H9 (cell line): ENCODE measurements around the gene TMEFF2. TPM values are rescaled to one million over a fixed set of nuclear protein-coding genes. Genes with fewer than 3 reads are reported as not detected.

Experiments
- DNase-seq: peaks from one replicate; pipeline ENCODE4 v3.0.0-alpha.2; 2017
- H2AFZ ChIP-seq: one replicate; pipeline ENCODE4 v1.6.1; 2013; ENCODE audit warnings: mild to moderate bottlenecking, low read length, control low read depth, moderate library complexity
- H2AK5ac ChIP-seq: 2 replicates; pipeline ENCODE4 v1.6.1; 2013; ENCODE audit warnings: low read length, control low read depth, mixed read lengths; ENCODE audit not compliant: insufficient read length
- H2BK120ac ChIP-seq: one replicate; pipeline ENCODE4 v1.6.1; 2013; ENCODE audit warnings: low read depth, mild to moderate bottlenecking, low read length, control low read depth, inconsistent platforms; ENCODE audit not compliant: poor library complexity, severe bottlenecking
- H2BK12ac ChIP-seq: 2 replicates; pipeline ENCODE4 v1.6.1; 2013; ENCODE audit warnings: low read length, control low read depth, mixed read lengths, low read depth; ENCODE audit not compliant: insufficient read length
- H2BK15ac ChIP-seq: 2 replicates; pipeline ENCODE4 v1.6.1; 2013; ENCODE audit warnings: low read depth, low read length, control low read depth
- H2BK20ac ChIP-seq: one replicate; pipeline ENCODE4 v1.6.1; 2013; ENCODE audit warnings: low read depth, mild to moderate bottlenecking, low read length, control low read depth, inconsistent platforms; ENCODE audit not compliant: poor library complexity, severe bottlenecking
- H2BK5ac ChIP-seq: 2 replicates; pipeline ENCODE4 v1.6.1; 2013; ENCODE audit warnings: low read length, control low read depth, mixed read lengths; ENCODE audit not compliant: insufficient read length
- H3K14ac ChIP-seq: 2 replicates; pipeline ENCODE4 v1.6.1; 2013; ENCODE audit warnings: low read length, control low read depth; ENCODE audit not compliant: insufficient read depth
- H3K18ac ChIP-seq: 2 replicates; pipeline ENCODE4 v1.6.1; 2013; ENCODE audit warnings: low read depth, mild to moderate bottlenecking, mixed read lengths, low read length, control low read depth; ENCODE audit not compliant: insufficient read length
- H3K23ac ChIP-seq: 2 replicates; pipeline ENCODE4 v1.6.1; 2013; ENCODE audit warnings: low read length, control low read depth, mixed read lengths, low read depth; ENCODE audit not compliant: insufficient read length
- H3K23me2 ChIP-seq: 2 replicates; pipeline ENCODE4 v1.6.1; 2013; ENCODE audit warnings: low read depth, mild to moderate bottlenecking, mixed read lengths, low read length, control low read depth; ENCODE audit not compliant: insufficient read length, poor library complexity, severe bottlenecking
- H3K27ac ChIP-seq: 2 replicates; pipeline ENCODE4 v1.5.1; 2013; ENCODE audit warnings: low read length, control low read depth, mixed read lengths, low read depth; ENCODE audit not compliant: insufficient read length
- H3K27me3 ChIP-seq: 2 replicates; pipeline ENCODE4 v1.6.1; 2013; ENCODE audit warnings: low read length, control low read depth, inconsistent platforms; ENCODE audit not compliant: insufficient read depth
- H3K4ac ChIP-seq: 2 replicates; pipeline ENCODE4 v1.6.1; 2013; ENCODE audit warnings: low read depth, mild to moderate bottlenecking, control low read depth, inconsistent platforms, low read length, moderate library complexity
- H3K4me1 ChIP-seq: 2 replicates; pipeline ENCODE4 v1.6.1; 2013; ENCODE audit warnings: low read length, control low read depth, inconsistent platforms; ENCODE audit not compliant: insufficient read depth
- H3K4me2 ChIP-seq: 2 replicates; pipeline ENCODE4 v1.6.1; 2013; ENCODE audit warnings: low read length, control low read depth, mixed read lengths; ENCODE audit not compliant: insufficient read length, insufficient read depth
- H3K56ac ChIP-seq: 2 replicates; pipeline ENCODE4 v1.6.1; 2013; ENCODE audit warnings: low read depth, mild to moderate bottlenecking, mixed read lengths, low read length, control low read depth; ENCODE audit not compliant: insufficient read length
- H3K79me1 ChIP-seq: 2 replicates; pipeline ENCODE4 v1.6.1; 2013; ENCODE audit warnings: low read depth, mild to moderate bottlenecking, moderate library complexity, low read length, control low read depth, inconsistent platforms; ENCODE audit not compliant: insufficient read depth, poor library complexity, severe bottlenecking
- H3K79me2 ChIP-seq: 2 replicates; pipeline ENCODE4 v1.6.1; 2013; ENCODE audit warnings: low read length, control low read depth, inconsistent platforms; ENCODE audit not compliant: insufficient read depth
- H3K9ac ChIP-seq: 2 replicates; pipeline ENCODE4 v1.6.1; 2013; ENCODE audit warnings: low read length, control low read depth, mixed read lengths; ENCODE audit not compliant: insufficient read length; ENCODE audit errors: extremely low read depth
- H3K9me3 ChIP-seq: one replicate; pipeline ENCODE4 v1.6.1; 2013; ENCODE audit warnings: low read depth, low read length, inconsistent platforms; ENCODE audit not compliant: control insufficient read depth
- H3T11ph ChIP-seq: one replicate; pipeline ENCODE4 v1.6.1; 2013; ENCODE audit warnings: mild to moderate bottlenecking, low read length, control low read depth, inconsistent platforms
- H4K20me1 ChIP-seq: one replicate; pipeline ENCODE4 v1.6.1; 2013; ENCODE audit not compliant: control insufficient read depth, insufficient read length, insufficient read depth
- H4K5ac ChIP-seq: 2 replicates; pipeline ENCODE4 v1.6.1; 2013; ENCODE audit warnings: low read depth, mild to moderate bottlenecking, mixed read lengths, low read length, control low read depth; ENCODE audit not compliant: insufficient read length
- H4K8ac ChIP-seq: replicated peaks from 2 replicates; pipeline ENCODE4 v1.6.1; 2013; ENCODE audit warnings: low read length, control low read depth, mixed read lengths, low read depth; ENCODE audit not compliant: insufficient read length
- H4K91ac ChIP-seq: 2 replicates; pipeline ENCODE4 v1.6.1; 2013; ENCODE audit warnings: low read depth, mild to moderate bottlenecking, moderate library complexity, mixed read lengths, low read length, control low read depth; ENCODE audit not compliant: insufficient read length
- H3K27ac Mint-ChIP-seq, 3 experiments: 2 replicates in 2 of 3; 3 replicates in 1 of 3; pipeline ENCODE4 v1.8.0; 2020 to 2021; ENCODE audit warnings: mixed read lengths in 3 of 3, mild to moderate bottlenecking in 1 of 3, moderate library complexity in 1 of 3
- H3K27me3 Mint-ChIP-seq: 2 replicates; pipeline ENCODE4 v1.8.0; 2021; ENCODE audit warnings: low read depth, mild to moderate bottlenecking, moderate library complexity, mixed read lengths
- H3K36me3 Mint-ChIP-seq, 3 experiments: 2 replicates in 2 of 3; 3 replicates in 1 of 3; pipeline ENCODE4 v1.8.0; 2020 to 2021; ENCODE audit warnings: low read depth in 3 of 3, mixed read lengths in 3 of 3; ENCODE audit not compliant: insufficient read depth in 1 of 3
- H3K4me1 Mint-ChIP-seq, 2 experiments: 2 replicates each; pipeline ENCODE4 v1.8.0; 2020; ENCODE audit warnings: mixed read lengths in 2 of 2
- H3K4me3 Mint-ChIP-seq, 2 experiments: 2 replicates in 1 of 2; 3 replicates in 1 of 2; pipeline ENCODE4 v1.8.0; 2020 to 2021; ENCODE audit warnings: mild to moderate bottlenecking in 2 of 2, mixed read lengths in 2 of 2, moderate library complexity in 1 of 2
- H3K9me3 Mint-ChIP-seq, 2 experiments: 2 replicates in 1 of 2; 3 replicates in 1 of 2; pipeline ENCODE4 v1.8.0; 2020; ENCODE audit warnings: mild to moderate bottlenecking in 2 of 2, mixed read lengths in 2 of 2, moderate library complexity in 1 of 2
- CTCF ChIP-seq: fragments of 200-600 bp; sonication (generic); conservative IDR thresholded peaks from 3 replicates; pipeline ENCODE4 v1.8.0; 2021; ENCODE audit warnings: antibody characterized with exemption, mild to moderate bottlenecking
- WGBS: extraction: QIAGEN DNeasy Blood & Tissue Kit; methylation state at CpG from one replicate; pipeline ENCODE4 v1.1.7; 2013; ENCODE audit warnings: missing lambda C conversion rate, low lambda C conversion rate, mixed read lengths; ENCODE audit not compliant: insufficient read length; ENCODE audit errors: extremely low coverage; 5-methylcytosine and 5-hydroxymethylcytosine counted together
- total RNA-seq: library from RNA; stranded (reverse); gene quantifications from 2 replicates; pipeline ENCODE4 v1.2.1, GENCODE V29; 2021

The TMEFF2 gene
- total RNA-seq, 1 experiment from 2014 or later = 0.39 TPM

- H3K4me1 Mint-ChIP-seq = peaks cover 20 to 26% of the 10 kb centered on the region in 2 experiments
- Histone ChIP-seq H3K27ac (no peak overlapping the region), H3K4me2 (peak overlapping the region; percentile 77), H2AFZ (no peak overlapping the region), H4K5ac (no peak overlapping the region), H3K14ac (no peak overlapping the region), H2BK12ac (no peak overlapping the region), H2BK15ac (no peak overlapping the region), H3K9me3 (no peaks in the 10 kb centered on the region), H3K4me1 (no peaks in the 10 kb centered on the region), H2BK20ac (no peak overlapping the region), H3K79me1 (no peaks in the 10 kb centered on the region), H3T11ph (no peak overlapping the region), H2BK5ac (no peak overlapping the region), H3K9ac (no peak overlapping the region), H3K79me2 (no peaks in the 10 kb centered on the region), H3K18ac (no peak overlapping the region), H4K91ac (no peak overlapping the region), H3K27me3 (peaks cover 28% of the 10 kb centered on the region), H4K8ac (no peak overlapping the region), H3K23me2 (peaks cover 14% of the 10 kb centered on the region), H3K23ac (no peak overlapping the region), H3K56ac (no peak overlapping the region), H2BK120ac (no peak overlapping the region), H3K4ac (no peak overlapping the region), H2AK5ac (no peak overlapping the region), H4K20me1 (no peaks in the 10 kb centered on the region)
- WGBS = no CpG with 5 or more reads among the region's 44 CpGs
- H3K9me3 Mint-ChIP-seq = no peaks in the 10 kb centered on the region
- TF ChIP-seq CTCF = no peak
- peak; percentile 76 for DNase-seq
- no peaks in the 10 kb centered on the region; a peak in 1 of 7 replicates for H3K36me3 Mint-ChIP-seq
- H3K27me3 Mint-ChIP-seq = peaks cover 79% of the 10 kb centered on the region
- H3K4me3 Mint-ChIP-seq = peak overlapping the region; percentile 71 to 84
- peak overlapping the region in 1 of 3 experiments; percentile 90; a peak in 2 of 7 replicates for H3K27ac Mint-ChIP-seq
Measured at GRCh38 chr2:192195548-192196418, 1.1 kb upstream of the TMEFF2 start.
